ENCODE results near the gene SMARCAD1. TPM values are rescaled to one million over a fixed set of nuclear protein-coding genes. Genes with fewer than 3 reads are reported as not detected.

Gene SMARCAD1
- total RNA-seq, 1 donor from 2014 or later: 24.4 TPM

DNA sequence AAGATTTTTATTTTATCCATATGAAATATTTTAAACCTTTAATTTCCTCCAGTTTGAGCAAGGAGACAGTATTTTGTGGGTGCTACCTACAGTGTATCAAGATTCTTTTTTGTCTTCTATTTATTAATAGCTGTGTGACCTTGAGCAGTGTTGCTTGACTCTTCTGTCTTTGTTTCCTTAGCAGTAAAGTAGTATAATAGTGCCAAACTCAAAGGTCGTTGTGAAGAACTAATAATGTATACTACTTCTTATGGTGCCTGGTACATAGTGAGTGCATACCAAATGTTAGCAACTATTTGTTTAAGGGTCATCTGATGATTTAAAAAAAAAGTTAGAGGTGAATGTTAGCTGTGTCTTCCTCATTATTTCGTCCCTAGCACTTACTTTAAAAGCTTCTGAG lies 30.5 kb downstream of the SMARCAD1 start:
- Mint-ChIP-seq H3K27me3 (ENCODE audit: low read depth) (no peaks in the 10 kb centered on the region), H3K36me3 (ENCODE audit: low read depth) (peaks cover 16% of the 10 kb centered on the region), H3K4me3 (ENCODE audit: unreplicated experiment) (no peak overlapping the region), H3K27ac (ENCODE audit: unreplicated experiment) (no peak overlapping the region), H3K4me1 (ENCODE audit: low read depth) (peaks cover 20% of the 10 kb centered on the region), H3K9me3 (ENCODE audit: low read depth) (no peaks in the 10 kb centered on the region)
- DNase-seq (ENCODE audit: low spot score): no peak
- TF ChIP-seq, protein P1, sequence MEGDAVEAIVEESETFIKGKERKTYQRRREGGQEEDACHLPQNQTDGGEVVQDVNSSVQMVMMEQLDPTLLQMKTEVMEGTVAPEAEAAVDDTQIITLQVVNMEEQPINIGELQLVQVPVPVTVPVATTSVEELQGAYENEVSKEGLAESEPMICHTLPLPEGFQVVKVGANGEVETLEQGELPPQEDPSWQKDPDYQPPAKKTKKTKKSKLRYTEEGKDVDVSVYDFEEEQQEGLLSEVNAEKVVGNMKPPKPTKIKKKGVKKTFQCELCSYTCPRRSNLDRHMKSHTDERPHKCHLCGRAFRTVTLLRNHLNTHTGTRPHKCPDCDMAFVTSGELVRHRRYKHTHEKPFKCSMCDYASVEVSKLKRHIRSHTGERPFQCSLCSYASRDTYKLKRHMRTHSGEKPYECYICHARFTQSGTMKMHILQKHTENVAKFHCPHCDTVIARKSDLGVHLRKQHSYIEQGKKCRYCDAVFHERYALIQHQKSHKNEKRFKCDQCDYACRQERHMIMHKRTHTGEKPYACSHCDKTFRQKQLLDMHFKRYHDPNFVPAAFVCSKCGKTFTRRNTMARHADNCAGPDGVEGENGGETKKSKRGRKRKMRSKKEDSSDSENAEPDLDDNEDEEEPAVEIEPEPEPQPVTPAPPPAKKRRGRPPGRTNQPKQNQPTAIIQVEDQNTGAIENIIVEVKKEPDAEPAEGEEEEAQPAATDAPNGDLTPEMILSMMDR (IDR thresholded peaks at IDR 0.05): no peak

DNA sequence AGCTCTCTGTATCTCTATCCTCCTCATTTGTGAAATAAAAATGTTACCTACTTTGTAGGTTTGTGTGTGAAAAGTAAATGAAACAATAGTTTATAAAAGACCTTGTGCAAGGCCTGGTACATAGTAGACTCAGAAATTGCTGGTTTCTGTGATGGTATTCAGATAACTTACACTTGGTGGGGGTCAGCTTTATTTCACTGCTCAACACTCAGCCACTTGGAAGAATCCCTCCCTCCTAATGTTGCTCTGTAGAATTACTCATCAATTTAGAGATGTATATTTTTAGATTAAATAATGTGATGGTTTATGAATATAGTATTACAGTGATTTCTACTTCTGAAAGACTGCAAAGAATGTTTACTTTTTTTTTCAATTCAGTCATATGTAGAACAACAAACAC lies 32.7 kb downstream of the SMARCAD1 start:
- H3K27ac Mint-ChIP-seq (ENCODE audit: unreplicated experiment): peak overlapping the region; percentile 13
- no peak overlapping the region for H3K4me3 Mint-ChIP-seq (ENCODE audit: unreplicated experiment)
- no peaks in the 10 kb centered on the region for H3K27me3 Mint-ChIP-seq (ENCODE audit: low read depth)
- no peak for DNase-seq (ENCODE audit: low spot score)
- peaks cover 23% of the 10 kb centered on the region for H3K36me3 Mint-ChIP-seq (ENCODE audit: low read depth)
- H3K9me3 Mint-ChIP-seq (ENCODE audit: low read depth): no peaks in the 10 kb centered on the region
- TF ChIP-seq, protein P1 (IDR thresholded peaks at IDR 0.05): no peak
- H3K4me1 Mint-ChIP-seq (ENCODE audit: low read depth): peaks cover 13% of the 10 kb centered on the region

DNA sequence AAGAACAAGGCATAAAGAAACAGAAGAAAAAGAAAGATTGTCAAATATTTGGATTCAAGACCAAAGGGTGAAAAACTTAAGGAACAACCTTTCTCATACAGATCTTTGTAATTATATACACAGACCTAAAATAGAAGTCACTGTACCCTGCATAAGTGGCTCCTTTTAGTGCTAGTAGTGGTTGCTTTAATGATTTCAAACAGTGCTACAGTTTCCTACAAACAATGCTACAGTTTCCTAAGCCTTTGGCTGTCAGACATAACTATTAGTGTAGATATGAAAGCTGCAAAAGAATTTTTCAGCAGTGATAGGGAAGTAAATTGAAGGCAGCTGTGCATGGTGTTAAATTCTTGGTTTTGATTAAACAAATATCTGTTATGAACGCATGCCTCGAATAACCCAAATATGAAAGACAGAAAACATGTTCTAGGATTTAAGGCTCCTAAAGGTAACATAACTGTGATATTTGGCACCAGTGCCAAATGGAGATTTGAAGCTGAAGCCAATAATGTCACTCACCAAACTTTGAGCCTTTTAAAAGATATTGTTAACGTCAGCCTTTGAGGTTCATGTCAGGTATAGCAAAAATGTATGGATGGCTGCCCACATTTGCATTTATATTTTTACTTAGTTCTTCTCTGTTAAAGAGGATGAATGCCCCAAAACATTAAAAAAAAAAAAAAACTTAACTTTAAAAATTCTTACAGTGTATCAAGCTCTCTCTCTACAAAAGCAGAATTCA lies 36.6 kb downstream of the SMARCAD1 start:
- TF ChIP-seq, protein P1 (IDR thresholded peaks at IDR 0.05): no peak
- no peak overlapping the region for H3K4me3 Mint-ChIP-seq (ENCODE audit: unreplicated experiment)
- DNase-seq (ENCODE audit: low spot score): no peak
- H3K9me3 Mint-ChIP-seq (ENCODE audit: low read depth): no peaks in the 10 kb centered on the region
- H3K27ac Mint-ChIP-seq (ENCODE audit: unreplicated experiment): no peak overlapping the region
- peaks cover 36% of the 10 kb centered on the region for H3K36me3 Mint-ChIP-seq (ENCODE audit: low read depth)
- peaks cover 11% of the 10 kb centered on the region for H3K4me1 Mint-ChIP-seq (ENCODE audit: low read depth)
- H3K27me3 Mint-ChIP-seq (ENCODE audit: low read depth): no peaks in the 10 kb centered on the region

DNA sequence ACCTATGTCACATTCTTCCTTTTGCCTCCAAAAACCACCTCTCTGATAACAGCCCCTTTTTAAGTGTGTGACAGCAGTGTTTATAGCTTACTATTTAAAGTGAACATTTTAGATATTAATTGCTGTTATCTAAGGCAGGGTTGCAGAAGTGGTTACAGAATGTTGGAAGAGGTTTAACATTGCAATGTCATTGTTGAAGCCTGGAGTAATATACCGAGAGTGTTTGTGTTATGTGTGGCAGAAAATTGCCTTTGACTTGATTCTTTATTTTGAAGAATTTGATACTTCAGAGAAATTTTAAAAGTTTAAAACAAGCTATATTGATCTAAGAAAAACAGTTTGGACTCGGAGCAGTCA lies 37.1 kb downstream of the SMARCAD1 start:
- H3K4me1 Mint-ChIP-seq (ENCODE audit: low read depth): peaks cover 14% of the 10 kb centered on the region
- DNase-seq (ENCODE audit: low spot score): no peak
- peaks cover 35% of the 10 kb centered on the region for H3K36me3 Mint-ChIP-seq (ENCODE audit: low read depth)
- H3K4me3 Mint-ChIP-seq (ENCODE audit: unreplicated experiment): no peak overlapping the region
- no peak overlapping the region for H3K27ac Mint-ChIP-seq (ENCODE audit: unreplicated experiment)
- no peaks in the 10 kb centered on the region for H3K27me3 Mint-ChIP-seq (ENCODE audit: low read depth)
- no peaks in the 10 kb centered on the region for H3K9me3 Mint-ChIP-seq (ENCODE audit: low read depth)
- TF ChIP-seq, protein P1 (IDR thresholded peaks at IDR 0.05): no peak

DNA sequence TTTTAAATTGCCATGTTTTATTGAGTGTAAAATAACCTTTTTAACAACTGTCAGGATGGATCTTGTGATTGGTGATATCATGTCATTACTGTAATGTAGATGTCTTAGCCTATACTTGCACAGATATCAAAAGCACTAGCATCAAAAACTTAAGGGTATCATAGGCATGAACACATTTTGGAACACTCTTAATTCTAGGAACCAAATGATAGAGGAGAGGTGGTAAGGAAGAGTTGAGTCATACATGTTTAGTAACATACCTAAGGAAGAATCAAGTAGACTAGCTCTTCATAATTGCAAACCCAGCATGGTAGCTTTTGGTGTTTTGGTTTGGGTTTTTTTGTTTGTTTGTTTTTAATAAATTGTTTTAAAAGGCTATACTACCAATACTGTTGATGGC lies 43.4 kb downstream of the SMARCAD1 start:
- DNase-seq (ENCODE audit: low spot score): no peak
- Mint-ChIP-seq H3K27me3 (ENCODE audit: low read depth) (no peaks in the 10 kb centered on the region), H3K36me3 (ENCODE audit: low read depth) (peaks cover 13% of the 10 kb centered on the region), H3K27ac (ENCODE audit: unreplicated experiment) (no peak overlapping the region), H3K4me3 (ENCODE audit: unreplicated experiment) (no peak overlapping the region), H3K4me1 (ENCODE audit: low read depth) (peaks cover 9% of the 10 kb centered on the region), H3K9me3 (ENCODE audit: low read depth) (no peaks in the 10 kb centered on the region)
- TF ChIP-seq, protein P1 (IDR thresholded peaks at IDR 0.05): no peak
